HG03342 (cell line): ENCODE measurements around the gene PDE1A.

ENCODE experiments used
- ATAC-seq: cut with Tn5 transposase; IDR thresholded peaks from one replicate; pipeline ENCODE4 v1.9.1; 2021; ENCODE audit warnings: mild to moderate bottlenecking, moderate library complexity; ENCODE audit not compliant: unreplicated experiment

Gene PDE1A

GRCh38 chr2:182144041-182144775 lies 282.6 kb downstream of the PDE1A start:
- ATAC-seq: no peak

- ATAC-seq: no peak
Measured at GRCh38 chr2:182142062-182142461, 284.8 kb downstream of the PDE1A start.

GRCh38 chr2:182134201-182134600 lies 292.6 kb downstream of the PDE1A start:
- no peak for ATAC-seq

GRCh38 chr2:182133195-182133891 lies 293.5 kb downstream of the PDE1A start:
- no peak for ATAC-seq

DNA sequence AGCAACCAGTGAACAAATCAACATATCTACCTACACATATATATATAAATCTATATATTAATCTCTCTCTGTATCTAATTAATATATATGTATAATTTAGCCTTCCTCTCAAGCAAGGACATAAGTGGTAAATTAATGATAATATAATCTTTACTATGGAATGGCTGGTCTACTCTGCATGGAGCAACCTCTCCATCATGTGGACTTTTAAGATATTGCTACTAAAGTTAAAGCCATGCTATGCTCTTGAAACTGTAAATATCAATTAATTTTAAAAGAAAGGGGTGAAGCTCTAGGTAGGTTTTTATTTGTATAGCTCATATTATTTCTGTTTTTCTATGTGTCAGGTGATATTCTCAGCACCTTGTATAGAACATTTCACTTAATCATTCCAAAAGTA lies 294.2 kb downstream of the PDE1A start:
- ATAC-seq: no peak

DNA sequence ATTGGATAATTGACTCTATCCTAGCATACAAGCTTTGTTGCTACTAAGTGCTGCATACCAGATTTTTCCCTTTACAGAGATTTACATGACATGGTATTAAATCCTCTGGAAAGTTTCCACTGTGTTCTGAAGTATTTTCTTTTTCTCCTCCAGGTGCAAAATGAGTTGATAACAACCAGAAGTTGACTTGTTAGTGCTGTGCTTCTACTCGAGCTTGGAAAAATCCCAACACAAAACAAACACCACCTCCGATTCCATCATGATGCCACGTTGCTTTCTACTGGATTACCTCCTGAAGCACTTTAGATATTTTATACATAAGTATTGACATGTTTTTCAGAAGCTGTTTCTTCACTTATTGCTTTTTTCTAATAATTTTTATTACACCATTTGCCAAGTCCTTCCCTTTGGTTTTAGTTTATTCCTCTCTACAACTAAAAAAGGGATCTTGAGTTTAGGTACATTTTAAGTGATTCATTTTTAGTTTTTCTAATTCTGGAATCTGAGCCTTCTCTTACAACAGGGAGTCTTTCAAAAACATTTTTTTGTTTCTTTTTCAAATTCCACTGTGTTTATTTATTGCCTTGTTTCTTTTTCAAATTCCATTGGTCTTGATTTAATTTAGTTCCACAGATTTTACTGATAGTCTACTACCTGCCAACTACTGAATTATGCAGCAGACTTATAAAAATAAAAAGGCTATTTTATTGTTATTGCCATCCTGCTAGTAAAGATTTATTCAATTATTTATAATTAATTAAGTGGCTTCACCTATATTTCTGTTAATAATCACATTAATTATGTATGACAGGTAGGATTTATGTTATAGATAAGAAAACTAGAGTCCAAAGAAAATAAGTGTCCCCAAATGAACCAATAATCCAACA lies 297.8 kb downstream of the PDE1A start:
- ATAC-seq: no peak

GRCh38 chr2:182117196-182117595 lies 309.6 kb downstream of the PDE1A start:
- ATAC-seq: no peak

GRCh38 chr2:182116774-182117173 lies 310.1 kb downstream of the PDE1A start:
- ATAC-seq: no peak

DNA sequence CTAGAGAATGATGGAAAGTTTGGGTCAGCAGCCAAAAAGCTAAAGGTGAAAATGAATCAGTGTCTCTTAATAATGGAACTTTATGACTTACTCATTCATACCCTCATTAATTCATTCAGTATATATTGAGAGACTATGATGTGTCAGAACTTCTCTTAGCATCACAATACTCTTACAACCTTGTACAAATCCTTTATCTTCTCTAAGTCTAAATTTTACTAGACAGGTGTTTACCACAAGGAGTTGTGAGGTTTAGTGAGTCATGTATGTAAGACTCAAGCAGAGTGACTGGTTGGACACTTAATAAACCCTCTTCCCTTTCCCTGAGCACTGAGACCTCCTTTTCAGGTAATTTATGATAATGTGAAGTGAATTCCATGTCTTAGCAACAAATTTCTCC lies 311.6 kb downstream of the PDE1A start:
- ATAC-seq: no peak

GRCh38 chr2:182113334-182113733 lies 313.5 kb downstream of the PDE1A start:
- no peak for ATAC-seq

- ATAC-seq: no peak
Measured at GRCh38 chr2:182110347-182110746, 316.5 kb downstream of the PDE1A start.

- no peak for ATAC-seq
Measured at GRCh38 chr2:182103526-182103925, 323.3 kb downstream of the PDE1A start.

DNA sequence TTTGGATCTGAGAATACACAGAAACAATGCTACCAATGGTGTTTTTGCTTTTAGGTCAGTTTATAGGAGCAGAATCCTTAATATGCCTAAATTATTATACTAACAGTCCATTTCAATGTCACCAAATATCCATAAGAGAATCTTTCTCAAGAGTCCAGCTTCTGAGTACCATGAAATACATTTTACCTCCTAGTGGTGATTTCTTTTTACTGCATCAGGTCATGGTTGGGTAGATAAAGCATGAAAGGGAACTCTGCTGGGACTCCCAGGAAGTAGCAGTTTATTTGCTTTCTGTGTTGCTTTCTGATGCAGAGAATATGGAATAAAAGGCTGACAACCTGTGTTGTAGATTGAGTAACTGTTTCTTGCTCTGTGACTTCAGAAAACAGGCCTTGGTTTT lies 325.6 kb downstream of the PDE1A start:
- peak; percentile 85 for ATAC-seq

- no peak for ATAC-seq
Measured at GRCh38 chr2:182098648-182099047, 328.2 kb downstream of the PDE1A start.

DNA sequence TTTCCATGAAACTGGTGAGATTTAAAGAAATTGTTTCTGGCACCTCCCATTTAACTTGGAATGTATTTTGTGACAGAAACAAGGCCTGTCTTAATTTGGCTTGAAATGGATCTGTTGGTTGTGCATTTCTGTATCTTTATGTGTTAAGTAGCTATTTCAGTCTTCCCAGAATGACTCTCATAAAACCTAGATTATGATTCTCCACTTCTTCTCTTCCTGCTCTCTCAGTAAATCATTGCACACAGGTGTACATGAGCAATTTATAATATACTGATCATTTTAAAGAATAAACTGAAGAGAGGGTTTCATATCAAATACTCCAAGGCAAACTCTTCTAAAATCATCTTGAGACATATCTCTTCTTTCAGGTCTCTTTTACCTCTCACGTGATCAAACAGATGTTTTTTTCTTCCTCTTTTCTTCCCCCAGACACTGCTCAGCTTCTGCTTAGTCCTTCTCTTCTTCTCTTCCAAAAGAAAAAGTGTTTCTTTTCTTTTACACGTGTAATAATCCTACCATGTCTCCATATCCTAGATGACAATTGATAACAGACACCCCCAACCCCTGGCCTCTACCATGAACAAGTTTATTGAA lies 329.2 kb downstream of the PDE1A start:
- no peak for ATAC-seq

DNA sequence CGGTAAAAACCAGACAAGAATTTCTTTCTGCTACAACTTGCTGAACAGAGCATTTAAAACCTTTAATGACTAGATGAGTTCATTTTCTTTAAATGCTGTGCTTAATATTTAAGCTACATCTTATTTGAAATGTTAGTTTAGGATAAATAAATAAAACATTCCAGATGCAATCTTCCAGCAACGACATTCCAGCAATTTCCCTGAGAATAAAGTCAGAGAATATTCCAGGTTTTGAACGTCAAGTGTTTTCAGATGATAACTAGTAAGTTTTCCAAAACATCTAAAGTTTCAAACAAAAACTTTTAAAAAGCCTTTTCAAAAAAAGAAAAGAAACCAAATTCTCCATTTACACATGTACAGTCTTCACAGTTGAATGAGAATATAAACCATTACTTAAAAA lies 336.4 kb downstream of the PDE1A start:
- ATAC-seq: no peak
